Measurements from ENCODE around the gene OGFOD2.

Gene OGFOD2

GRCh38 chr12:122944605-122945592 lies 30.1 kb upstream of the OGFOD2 start:
- TF ChIP-seq ZFX (IDR thresholded peaks at IDR 0.05) = no peak
- TF ChIP-seq CTCF (conservative IDR thresholded peaks at IDR 0.05) = no peak
- no peak overlapping the region for H3K27ac ChIP-seq

GRCh38 chr12:122946690-122947341 lies 28.2 kb upstream of the OGFOD2 start:
- TF ChIP-seq ZFX (IDR thresholded peaks at IDR 0.05) = no peak
- no peak for TF ChIP-seq CTCF (conservative IDR thresholded peaks at IDR 0.05)
- no peak overlapping the region for H3K27ac ChIP-seq

GRCh38 chr12:122947352-122947792 lies 27.7 kb upstream of the OGFOD2 start:
- H3K27ac ChIP-seq = no peak overlapping the region
- no peak for TF ChIP-seq ZFX (IDR thresholded peaks at IDR 0.05)
- TF ChIP-seq CTCF (conservative IDR thresholded peaks at IDR 0.05) = no peak

GRCh38 chr12:122948605-122949004 lies 26.4 kb upstream of the OGFOD2 start:
- no peak for TF ChIP-seq CTCF (conservative IDR thresholded peaks at IDR 0.05)
- TF ChIP-seq ZFX (IDR thresholded peaks at IDR 0.05) = no peak
- H3K27ac ChIP-seq = no peak overlapping the region

- no peak overlapping the region for H3K27ac ChIP-seq
- TF ChIP-seq CTCF (conservative IDR thresholded peaks at IDR 0.05) (no peak), ZFX (IDR thresholded peaks at IDR 0.05) (no peak)
Observed at GRCh38 chr12:122949405-122949804, 25.6 kb upstream of the OGFOD2 start.

GRCh38 chr12:122949816-122950675 lies 25.0 kb upstream of the OGFOD2 start:
- no peak overlapping the region for H3K27ac ChIP-seq
- TF ChIP-seq CTCF (conservative IDR thresholded peaks at IDR 0.05) = no peak
